Measurements from ENCODE around the gene KIF2C. TPM values are rescaled to one million over a fixed set of nuclear protein-coding genes. Genes with fewer than 3 reads are reported as not detected.
"Not testable (repeated sequence)": the region's sequence is repeated elsewhere in the genome, so short reads cannot be mapped to it uniquely, and the experiment has no call there.

Gene KIF2C
- total RNA-seq, 5 donors from 2014 or later (not counting 1 experiment from before 2014, with no cell fraction given): 0.68 to 1.6 (median 1.1) TPM

DNA sequence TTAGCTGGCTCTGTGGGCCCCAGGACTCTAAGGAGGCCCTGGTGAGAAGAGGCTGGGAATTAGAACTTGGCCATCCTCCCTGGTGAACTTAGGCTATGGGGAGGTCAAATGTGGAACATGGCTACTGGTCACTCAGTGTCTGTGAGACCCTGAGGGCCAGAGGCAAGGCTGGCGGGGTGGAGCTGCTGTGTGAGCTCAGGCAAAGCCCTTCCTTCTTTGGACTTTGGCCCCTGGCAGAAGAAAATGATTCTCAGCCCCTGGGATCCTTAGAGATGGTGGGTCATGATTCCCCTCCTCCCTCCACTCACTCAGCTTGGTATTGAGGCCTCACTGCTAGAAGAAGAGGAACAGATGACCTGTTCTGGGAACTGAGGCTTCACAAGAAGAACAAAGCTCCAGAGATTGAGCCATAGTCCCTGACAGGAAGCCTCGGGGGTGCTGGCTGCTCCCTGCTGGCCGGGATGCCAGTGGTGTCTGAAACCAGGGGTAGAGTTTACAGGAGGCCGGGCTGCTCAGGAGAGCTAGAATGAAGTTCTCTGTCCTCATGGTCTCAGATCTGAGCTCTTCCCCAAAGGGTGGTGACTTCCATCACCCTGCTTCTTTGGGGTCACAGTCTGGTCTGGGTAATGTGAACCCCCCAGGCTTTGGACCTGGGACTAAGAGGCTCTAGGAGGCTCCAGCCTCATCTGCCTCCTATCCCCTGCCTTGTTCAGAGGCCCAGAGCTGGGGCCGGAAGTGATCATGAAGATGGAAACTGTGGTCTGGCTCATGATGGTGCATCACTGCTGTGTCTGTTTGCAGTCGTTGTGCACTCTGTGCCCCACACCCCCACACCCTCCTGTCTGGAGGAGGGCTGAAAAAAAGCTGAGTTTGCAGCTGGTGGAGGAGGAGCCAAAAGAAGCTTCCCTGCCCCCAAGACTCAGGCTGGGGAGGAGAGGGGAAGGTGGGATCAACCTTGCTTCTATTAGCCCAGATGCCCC is 69.6 kb downstream of the KIF2C start:
- peak overlapping the region; percentile 99 for H3K27ac Mint-ChIP-seq
- POLR2A ChIA-PET: interaction anchor here (0.5 to 3.9 kb wide), 14 partner anchors 8 to 683 kb away, joined by 3 to 51 read pairs (median 6); partner anchors contain the start of genes PLK3 (in 2 of the 2), RNU5D-1 (in 1 of the 2) and RPS8 (in 1 of the 2)
- no peaks in the 10 kb centered on the region for H3K27me3 Mint-ChIP-seq
- H3K27ac ChIP-seq (ENCODE audit: low read length): peak overlapping the region; percentile 98
- H3K27me3 ChIP-seq (replicated peaks in 1 of 2; ENCODE audit: control insufficient read depth in 2 of 2, extremely low read depth in 1 of 2, insufficient read depth in 2 of 2, low read length in 1 of 2): no peaks in the 10 kb centered on the region
- H3K36me3 Mint-ChIP-seq: peaks cover 20% of the 10 kb centered on the region
- peak; percentile 57 to 60 (median 58) for ATAC-seq (replicated peaks in 1 of 4)
- peak overlapping the region; percentile 6 to 25 for H3K4me3 ChIP-seq (ENCODE audit: control insufficient read depth in 1 of 2, extremely low read depth in 1 of 2, low read length in 1 of 2)
- no peaks in the 10 kb centered on the region for H3K9me3 ChIP-seq
- H3K4me1 Mint-ChIP-seq: peaks cover 74 to 86% (median 77%) of the 10 kb centered on the region in 3 donors
- H3K4me1 ChIP-seq (ENCODE audit: control insufficient read depth in 1 of 2, extremely low read depth in 1 of 2, insufficient read depth in 2 of 2, low read length in 2 of 2): peaks cover 60 to 91% of the 10 kb centered on the region in 2 experiments
- WGBS (ENCODE audit: insufficient coverage): 7% methylated on average over 3 of the region's 6 CpGs
- no peaks in the 10 kb centered on the region for H3K9me3 Mint-ChIP-seq
- DNase-seq: peak; percentile 64 to 93 (median 87)
- CTCF ChIA-PET: interaction anchor here (0.5 to 2.8 kb wide), 9 partner anchors 8 to 500 kb away, joined by 3 to 22 read pairs (median 5); partner anchors contain the start of gene PLK3 (in 1 of the 2)
- peak overlapping the region; percentile 61 to 85 (median 63) for H3K4me3 Mint-ChIP-seq
- H3K36me3 ChIP-seq (ENCODE audit: control insufficient read depth in 2 of 2, extremely low read depth in 1 of 2, insufficient read depth in 1 of 2, low read length in 1 of 2): peaks cover 11 to 27% of the 10 kb centered on the region in 2 donors

GRCh38 chr1:44810101-44810761 is 70.6 kb downstream of the KIF2C start:
- Mint-ChIP-seq H3K27me3 (no peaks in the 10 kb centered on the region), H3K4me3 (peak overlapping the region in 1 of 3 donors; percentile 85), H3K4me1 (peaks cover 72 to 86% (median 78%) of the 10 kb centered on the region in 3 donors), H3K36me3 (peaks cover 13% of the 10 kb centered on the region), H3K9me3 (no peaks in the 10 kb centered on the region), H3K27ac (peak overlapping the region; percentile 99)
- H3K27ac ChIP-seq (ENCODE audit: low read length): peak overlapping the region; percentile 98
- H3K4me3 ChIP-seq (ENCODE audit: control insufficient read depth in 1 of 2, extremely low read depth in 1 of 2, low read length in 1 of 2): peak overlapping the region in 1 of 2 donors; percentile 25
- no peaks in the 10 kb centered on the region for H3K27me3 ChIP-seq (replicated peaks in 1 of 2; ENCODE audit: control insufficient read depth in 2 of 2, extremely low read depth in 1 of 2, insufficient read depth in 2 of 2, low read length in 1 of 2)
- POLR2A ChIA-PET: interaction anchor here (0.6 to 3.9 kb wide), 11 partner anchors 8 to 682 kb away, joined by 3 to 51 read pairs (median 7); partner anchors contain the start of genes PLK3 (in 2 of the 2) and RNU5D-1 (in 1 of the 2)
- peaks cover 5 to 17% of the 10 kb centered on the region in 2 donors for H3K36me3 ChIP-seq (ENCODE audit: control insufficient read depth in 2 of 2, extremely low read depth in 1 of 2, insufficient read depth in 1 of 2, low read length in 1 of 2)
- DNase-seq (peak in 6 of 35 experiments; percentile 22 to 49 (median 30)), ATAC-seq (replicated peaks in 1 of 4) (no peak)
- peaks cover 59 to 93% of the 10 kb centered on the region in 2 experiments for H3K4me1 ChIP-seq (ENCODE audit: control insufficient read depth in 1 of 2, extremely low read depth in 1 of 2, insufficient read depth in 2 of 2, low read length in 2 of 2)
- H3K9me3 ChIP-seq: no peaks in the 10 kb centered on the region
- CTCF ChIA-PET: interaction anchor here in 1 of 2 donors (0.9 to 2.8 kb wide), 5 partner anchors 7 to 81 kb away, joined by 3 to 22 read pairs (median 6); partner anchors contain the start of gene PLK3
- 29% methylated on average over 7 of the region's 12 CpGs for WGBS (ENCODE audit: insufficient coverage)

DNA sequence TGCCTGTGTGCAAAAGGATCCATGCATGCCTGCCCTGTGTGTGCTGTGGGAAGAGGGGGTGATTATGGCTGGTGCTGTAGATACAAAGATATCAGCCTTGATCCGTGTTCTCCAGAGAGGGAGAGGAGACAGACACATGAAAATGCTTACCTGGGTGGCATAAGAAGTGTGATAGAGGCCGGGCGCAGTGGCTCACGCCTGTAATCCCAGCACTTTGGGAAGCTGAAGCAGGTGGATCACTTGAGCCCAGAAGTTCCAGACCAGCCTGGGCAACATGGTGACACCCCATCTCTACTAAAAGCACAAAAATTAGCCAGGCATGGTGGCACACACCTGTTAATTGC is 71.1 kb downstream of the KIF2C start:
- peak in 1 of 35 experiments; percentile 28 for DNase-seq
- POLR2A ChIA-PET: interaction anchor here in 1 of 2 donors (1.0 to 2.8 kb wide), 3 partner anchors 9 to 11 kb away, joined by 3 to 48 read pairs (median 7); partner anchors contain the start of gene PLK3
- peak overlapping the region in 1 of 3 donors; percentile 85 for H3K4me3 Mint-ChIP-seq
- H3K36me3 Mint-ChIP-seq; H3K27me3 Mint-ChIP-seq; ATAC-seq (replicated peaks in 1 of 4); H3K9me3 ChIP-seq; H3K27me3 ChIP-seq (replicated peaks in 1 of 2; ENCODE audit: control insufficient read depth in 2 of 2, extremely low read depth in 1 of 2, insufficient read depth in 2 of 2, low read length in 1 of 2); H3K4me3 ChIP-seq (ENCODE audit: control insufficient read depth in 1 of 2, extremely low read depth in 1 of 2, low read length in 1 of 2); H3K9me3 Mint-ChIP-seq: not testable (repeated sequence)
- H3K27ac Mint-ChIP-seq: peak overlapping the region; percentile 99
- Histone ChIP-seq H3K27ac (ENCODE audit: low read length) (peak overlapping the region; percentile 98), H3K36me3 (ENCODE audit: control insufficient read depth in 2 of 2, extremely low read depth in 1 of 2, insufficient read depth in 1 of 2, low read length in 1 of 2) (peaks cover 4 to 12% of the 10 kb centered on the region in 2 donors), H3K4me1 (ENCODE audit: control insufficient read depth in 1 of 2, extremely low read depth in 1 of 2, insufficient read depth in 2 of 2, low read length in 2 of 2) (peaks cover 58 to 89% of the 10 kb centered on the region in 2 experiments)
- peaks cover 71 to 84% (median 76%) of the 10 kb centered on the region in 3 donors for H3K4me1 Mint-ChIP-seq
- 86% methylated on average over 4 of the region's 4 CpGs for WGBS (ENCODE audit: insufficient coverage)
- CTCF ChIA-PET: interaction anchor here in 1 of 2 donors (2.8 kb wide), 1 partner anchor 8 kb away, joined by 22 read pairs; no protein-coding TSS in a partner anchor

DNA sequence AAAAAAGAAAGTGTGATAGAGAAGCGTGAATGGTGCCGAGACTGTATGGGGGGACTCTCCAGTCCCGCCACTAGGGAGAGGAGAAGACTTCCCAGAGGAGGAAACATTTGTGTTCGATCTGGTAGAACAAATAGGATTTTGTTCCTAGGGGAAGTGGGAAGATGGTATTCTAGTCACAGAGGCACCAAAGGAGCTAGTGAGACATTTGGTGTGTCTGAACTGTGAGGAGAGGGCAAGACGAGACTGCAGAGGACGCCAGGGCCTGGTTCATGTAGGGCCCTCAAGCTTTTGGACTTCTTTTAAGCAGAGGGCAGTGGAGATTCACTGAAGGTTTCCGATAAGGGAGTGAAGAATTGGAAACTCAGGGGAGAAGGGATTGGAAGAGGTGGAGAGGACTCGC is 71.6 kb downstream of the KIF2C start:
- 80% methylated on average over 5 of the region's 8 CpGs for WGBS (ENCODE audit: insufficient coverage)
- peaks cover 71 to 82% (median 76%) of the 10 kb centered on the region in 3 donors for H3K4me1 Mint-ChIP-seq
- DNase-seq: no peak
- no peaks in the 10 kb centered on the region for H3K27me3 ChIP-seq (replicated peaks in 1 of 2; ENCODE audit: control insufficient read depth in 2 of 2, extremely low read depth in 1 of 2, insufficient read depth in 2 of 2, low read length in 1 of 2)
- no peaks in the 10 kb centered on the region for H3K27me3 Mint-ChIP-seq
- peak overlapping the region; percentile 29 to 85 (median 46) for H3K4me3 Mint-ChIP-seq
- peaks cover 9% of the 10 kb centered on the region for H3K36me3 Mint-ChIP-seq
- H3K4me3 ChIP-seq (ENCODE audit: control insufficient read depth in 1 of 2, extremely low read depth in 1 of 2, low read length in 1 of 2): no peak overlapping the region
- H3K36me3 ChIP-seq (ENCODE audit: control insufficient read depth in 2 of 2, extremely low read depth in 1 of 2, insufficient read depth in 1 of 2, low read length in 1 of 2): peaks cover under 1 to 10% of the 10 kb centered on the region in 2 donors
- no peaks in the 10 kb centered on the region for H3K9me3 ChIP-seq
- POLR2A ChIA-PET: interaction anchor here in 1 of 2 donors (1.0 to 1.4 kb wide), 2 partner anchors 9 to 11 kb away, joined by 3 to 7 read pairs; partner anchors contain the start of gene PLK3
- CTCF ChIA-PET: no interaction called here
- ATAC-seq (replicated peaks in 1 of 4): no peak
- peak overlapping the region; percentile 99 for H3K27ac Mint-ChIP-seq
- H3K27ac ChIP-seq (ENCODE audit: low read length): peak overlapping the region; percentile 98
- no peaks in the 10 kb centered on the region for H3K9me3 Mint-ChIP-seq
- H3K4me1 ChIP-seq (ENCODE audit: control insufficient read depth in 1 of 2, extremely low read depth in 1 of 2, insufficient read depth in 2 of 2, low read length in 2 of 2): peaks cover 58 to 88% of the 10 kb centered on the region in 2 experiments

DNA sequence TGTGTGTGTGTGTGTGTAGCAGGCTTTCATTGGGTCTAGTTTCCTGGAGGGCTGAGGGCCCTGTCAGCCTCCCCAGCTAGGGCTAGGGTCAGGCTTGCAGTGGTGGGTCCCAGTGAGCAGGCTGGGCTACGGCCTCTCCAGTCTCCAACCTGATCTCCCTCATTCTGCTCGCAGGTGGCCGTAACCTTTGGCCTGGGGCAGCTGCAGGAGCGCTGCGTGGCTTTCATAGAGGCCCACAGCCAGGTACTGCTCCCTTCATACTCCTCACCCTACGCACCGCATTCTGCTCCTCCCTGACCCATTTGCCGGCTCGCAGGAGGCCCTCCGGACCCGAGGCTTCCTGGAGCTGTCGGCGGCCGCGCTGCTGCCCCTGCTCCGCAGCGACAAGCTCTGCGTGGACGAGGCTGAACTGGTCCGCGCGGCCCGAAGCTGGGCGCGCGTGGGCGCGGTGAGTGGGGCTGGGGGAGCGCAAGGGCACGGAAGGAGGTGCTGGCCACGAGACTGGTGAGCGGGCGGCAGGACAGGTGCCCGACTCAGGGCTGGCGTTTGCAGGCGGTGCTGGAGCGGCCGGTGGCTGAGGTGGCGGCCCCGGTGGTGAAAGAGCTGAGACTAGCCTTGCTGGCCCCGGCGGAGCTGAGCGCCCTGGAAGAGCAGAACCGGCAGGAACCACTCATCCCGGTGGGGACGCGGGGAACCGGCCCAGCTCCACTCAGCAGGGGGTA is 73.3 kb downstream of the KIF2C start:
- Mint-ChIP-seq H3K4me3 (peak overlapping the region in 2 of 3 donors; percentile 17 to 85), H3K27ac (peak overlapping the region; percentile 52 to 99), H3K9me3 (no peaks in the 10 kb centered on the region), H3K36me3 (peaks cover 3% of the 10 kb centered on the region), H3K27me3 (no peaks in the 10 kb centered on the region), H3K4me1 (peaks cover 61 to 72% (median 66%) of the 10 kb centered on the region in 3 donors)
- ATAC-seq (replicated peaks in 1 of 4): no peak
- 85% methylated on average over 48 of the region's 48 CpGs for WGBS (ENCODE audit: insufficient coverage)
- Histone ChIP-seq H3K27me3 (replicated peaks in 1 of 2; ENCODE audit: control insufficient read depth in 2 of 2, extremely low read depth in 1 of 2, insufficient read depth in 2 of 2, low read length in 1 of 2) (no peaks in the 10 kb centered on the region), H3K4me1 (ENCODE audit: control insufficient read depth in 1 of 2, extremely low read depth in 1 of 2, insufficient read depth in 2 of 2, low read length in 2 of 2) (peaks cover 44 to 70% of the 10 kb centered on the region in 2 experiments), H3K36me3 (ENCODE audit: control insufficient read depth in 2 of 2, extremely low read depth in 1 of 2, insufficient read depth in 1 of 2, low read length in 1 of 2) (no peaks in the 10 kb centered on the region), H3K9me3 (no peaks in the 10 kb centered on the region), H3K27ac (ENCODE audit: low read length) (peak overlapping the region; percentile 82), H3K4me3 (ENCODE audit: control insufficient read depth in 1 of 2, extremely low read depth in 1 of 2, low read length in 1 of 2) (peak overlapping the region; percentile 51 to 66)
- DNase-seq: peak in 1 of 35 experiments; percentile 22
- CTCF ChIA-PET: interaction anchor here (0.5 to 1.3 kb wide), 2 partner anchors 13 to 16 kb away, joined by 5 to 6 read pairs; partner anchors contain the start of gene PLK3 (in 1 of the 2)
- POLR2A ChIA-PET: interaction anchor here (0.5 to 2.0 kb wide), 4 partner anchors 8 to 55 kb away, joined by 3 to 14 read pairs (median 4); partner anchors contain the start of gene PLK3 (in 2 of the 2)
